ENCODE data around the gene IRF2. TPM values are rescaled to one million over a fixed set of nuclear protein-coding genes. Genes with fewer than 3 reads are reported as not detected.

Gene IRF2
- polyA plus RNA-seq, 1 donor (not counting 4 experiments of a cell fraction or from before 2014, with no cell fraction given) = 23.8 TPM

DNA sequence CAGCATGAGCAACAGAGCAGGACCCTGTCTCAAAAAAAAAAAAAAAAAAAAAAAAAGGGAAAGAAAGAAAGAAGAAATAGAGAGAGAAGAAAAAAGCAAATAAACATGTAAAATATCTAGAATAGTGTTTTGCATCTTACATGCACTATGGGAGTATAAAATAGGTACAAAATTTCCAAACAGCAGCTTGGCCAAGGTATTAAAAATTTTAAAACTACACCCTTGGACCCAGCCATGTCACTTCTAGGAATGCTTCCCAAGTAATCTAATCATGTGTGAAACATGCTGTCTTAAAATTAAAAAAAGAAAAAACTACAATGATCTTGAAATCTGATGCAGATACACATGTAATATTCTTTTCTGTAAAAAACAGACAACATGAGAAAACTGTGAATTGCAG is 21.6 kb downstream of the IRF2 start:
- H3K4me2 ChIP-seq (ENCODE audit: control insufficient read depth, extremely low read depth, insufficient read depth, low read depth, low read length) = no peak overlapping the region
- no peaks in the 10 kb centered on the region for H4K20me1 ChIP-seq (ENCODE audit: control insufficient read depth, extremely low read depth, insufficient read depth, low read length)
- H3K36me3 ChIP-seq (ENCODE audit: control insufficient read depth in 2 of 2, extremely low read depth in 1 of 2, insufficient read depth in 2 of 2, low read length in 2 of 2) = peaks cover 0 to 3% of the 10 kb centered on the region in 2 experiments
- H2AFZ ChIP-seq (ENCODE audit: control insufficient read depth, low read length) = no peak overlapping the region
- FAIRE-seq = no peak
- peaks cover 23% of the 10 kb centered on the region for H3K4me1 ChIP-seq (ENCODE audit: control insufficient read depth, extremely low read depth, insufficient read depth, low read length)
- no peaks in the 10 kb centered on the region for H3K27me3 ChIP-seq (ENCODE audit: control insufficient read depth, extremely low read depth, insufficient read depth, low read length)
- TF ChIP-seq, protein P1, sequence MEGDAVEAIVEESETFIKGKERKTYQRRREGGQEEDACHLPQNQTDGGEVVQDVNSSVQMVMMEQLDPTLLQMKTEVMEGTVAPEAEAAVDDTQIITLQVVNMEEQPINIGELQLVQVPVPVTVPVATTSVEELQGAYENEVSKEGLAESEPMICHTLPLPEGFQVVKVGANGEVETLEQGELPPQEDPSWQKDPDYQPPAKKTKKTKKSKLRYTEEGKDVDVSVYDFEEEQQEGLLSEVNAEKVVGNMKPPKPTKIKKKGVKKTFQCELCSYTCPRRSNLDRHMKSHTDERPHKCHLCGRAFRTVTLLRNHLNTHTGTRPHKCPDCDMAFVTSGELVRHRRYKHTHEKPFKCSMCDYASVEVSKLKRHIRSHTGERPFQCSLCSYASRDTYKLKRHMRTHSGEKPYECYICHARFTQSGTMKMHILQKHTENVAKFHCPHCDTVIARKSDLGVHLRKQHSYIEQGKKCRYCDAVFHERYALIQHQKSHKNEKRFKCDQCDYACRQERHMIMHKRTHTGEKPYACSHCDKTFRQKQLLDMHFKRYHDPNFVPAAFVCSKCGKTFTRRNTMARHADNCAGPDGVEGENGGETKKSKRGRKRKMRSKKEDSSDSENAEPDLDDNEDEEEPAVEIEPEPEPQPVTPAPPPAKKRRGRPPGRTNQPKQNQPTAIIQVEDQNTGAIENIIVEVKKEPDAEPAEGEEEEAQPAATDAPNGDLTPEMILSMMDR (optimal IDR thresholded peaks at IDR 0.05 in 1 of 3, IDR thresholded peaks at IDR 0.05 in 1 of 3, conservative IDR thresholded peaks at IDR 0.05 in 1 of 3; ENCODE audit: extremely low read depth in 1 of 3, insufficient read depth in 2 of 3, low read length in 3 of 3) = no peak
- TF ChIP-seq EZH2 (IDR thresholded peaks at IDR 0.05; ENCODE audit: low read length) = no peak
- H3K4me3 ChIP-seq (ENCODE audit: control insufficient read depth in 2 of 3, extremely low read depth in 1 of 3, insufficient read depth in 2 of 3, low read depth in 1 of 3, low read length in 3 of 3) = no peak overlapping the region
- dilution Hi-C loops (cut with MboI; ENCODE audit: extremely low pct_ligation_motif_present, low sequenced_read_pairs) = no loop called here
- no peak overlapping the region for H3K9ac ChIP-seq (ENCODE audit: control insufficient read depth, extremely low read depth, insufficient read depth, low read length)
- H3K79me2 ChIP-seq (ENCODE audit: control insufficient read depth, insufficient read depth, low read length) = peaks cover 64% of the 10 kb centered on the region
- no peak for DNase-seq (ENCODE audit: low read depth, low spot score)
- no peak overlapping the region for H3K27ac ChIP-seq (ENCODE audit: control insufficient read depth, insufficient read depth, low read length)
- no peaks in the 10 kb centered on the region for H3K9me1 ChIP-seq (ENCODE audit: control insufficient read depth, extremely low read depth, insufficient read depth, low read length)
- no peaks in the 10 kb centered on the region for H3K9me3 ChIP-seq (ENCODE audit: control insufficient read depth, low read depth, low read length)

DNA sequence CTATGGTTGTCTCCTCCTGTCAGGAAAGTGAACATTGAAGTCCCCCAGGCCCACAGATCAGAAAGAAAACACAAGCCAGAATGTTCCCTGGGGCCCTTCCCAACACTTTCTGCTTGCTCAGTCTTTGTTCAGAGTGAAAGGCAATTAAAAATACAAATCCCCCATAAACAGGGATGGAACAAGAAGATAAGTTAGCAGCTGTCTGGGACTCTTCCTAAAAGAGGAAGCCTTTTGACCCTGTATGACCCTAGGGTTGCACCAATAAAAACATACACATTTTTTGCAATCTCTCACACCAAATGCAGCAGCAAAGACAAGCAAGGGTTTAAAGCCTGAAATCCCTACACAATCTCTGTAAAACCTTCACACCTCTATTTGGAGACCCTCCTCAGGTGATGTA is 22.6 kb downstream of the IRF2 start:
- no peak overlapping the region for H3K4me3 ChIP-seq (ENCODE audit: control insufficient read depth in 2 of 3, extremely low read depth in 1 of 3, insufficient read depth in 2 of 3, low read depth in 1 of 3, low read length in 3 of 3)
- no peaks in the 10 kb centered on the region for H3K9me1 ChIP-seq (ENCODE audit: control insufficient read depth, extremely low read depth, insufficient read depth, low read length)
- no peak for DNase-seq (ENCODE audit: low read depth, low spot score)
- H3K79me2 ChIP-seq (ENCODE audit: control insufficient read depth, insufficient read depth, low read length) = peaks cover 67% of the 10 kb centered on the region
- peaks cover 0 to 3% of the 10 kb centered on the region in 2 experiments for H3K36me3 ChIP-seq (ENCODE audit: control insufficient read depth in 2 of 2, extremely low read depth in 1 of 2, insufficient read depth in 2 of 2, low read length in 2 of 2)
- H2AFZ ChIP-seq (ENCODE audit: control insufficient read depth, low read length) = no peak overlapping the region
- no peak overlapping the region for H3K4me2 ChIP-seq (ENCODE audit: control insufficient read depth, extremely low read depth, insufficient read depth, low read depth, low read length)
- no peak overlapping the region for H3K9ac ChIP-seq (ENCODE audit: control insufficient read depth, extremely low read depth, insufficient read depth, low read length)
- no peaks in the 10 kb centered on the region for H3K27me3 ChIP-seq (ENCODE audit: control insufficient read depth, extremely low read depth, insufficient read depth, low read length)
- dilution Hi-C loops (cut with MboI; ENCODE audit: extremely low pct_ligation_motif_present, low sequenced_read_pairs) = no loop called here
- TF ChIP-seq, protein P1 (optimal IDR thresholded peaks at IDR 0.05 in 1 of 3, IDR thresholded peaks at IDR 0.05 in 1 of 3, conservative IDR thresholded peaks at IDR 0.05 in 1 of 3; ENCODE audit: extremely low read depth in 1 of 3, insufficient read depth in 2 of 3, low read length in 3 of 3) = no peak
- TF ChIP-seq EZH2 (IDR thresholded peaks at IDR 0.05; ENCODE audit: low read length) = no peak
- no peaks in the 10 kb centered on the region for H3K9me3 ChIP-seq (ENCODE audit: control insufficient read depth, low read depth, low read length)
- H3K27ac ChIP-seq (ENCODE audit: control insufficient read depth, insufficient read depth, low read length) = no peak overlapping the region
- peaks cover 23% of the 10 kb centered on the region for H3K4me1 ChIP-seq (ENCODE audit: control insufficient read depth, extremely low read depth, insufficient read depth, low read length)
- H4K20me1 ChIP-seq (ENCODE audit: control insufficient read depth, extremely low read depth, insufficient read depth, low read length) = no peaks in the 10 kb centered on the region
- FAIRE-seq = no peak
